ENCODE measurements around the gene CHRNE. TPM values are rescaled to one million over a fixed set of nuclear protein-coding genes. Genes with fewer than 3 reads are reported as not detected.
A peak's percentile ranks its signal among the peaks of the same experiment; 100 is the strongest.

Gene CHRNE
- total RNA-seq, 1 donor = 4.9 TPM

DNA sequence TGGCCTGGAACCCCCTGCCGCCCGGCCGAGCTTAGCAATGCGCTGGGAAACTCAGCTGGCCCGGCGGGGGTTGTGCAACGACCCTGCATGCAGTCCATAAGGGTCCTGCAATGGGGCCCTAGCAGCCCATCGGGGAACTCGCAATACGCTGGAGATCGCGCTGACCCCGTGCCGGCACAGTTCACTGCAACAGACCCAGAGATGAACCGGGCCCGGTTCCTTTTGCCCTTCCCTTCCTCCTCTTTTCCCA, 36.6 kb upstream of the CHRNE start:
- peak overlapping the region; percentile 94 for H3K4me3 ChIP-seq (ENCODE audit: low read depth, low read length)
- DNase-seq (ENCODE audit: low read depth) = no peak
- TF ChIP-seq, protein P1, sequence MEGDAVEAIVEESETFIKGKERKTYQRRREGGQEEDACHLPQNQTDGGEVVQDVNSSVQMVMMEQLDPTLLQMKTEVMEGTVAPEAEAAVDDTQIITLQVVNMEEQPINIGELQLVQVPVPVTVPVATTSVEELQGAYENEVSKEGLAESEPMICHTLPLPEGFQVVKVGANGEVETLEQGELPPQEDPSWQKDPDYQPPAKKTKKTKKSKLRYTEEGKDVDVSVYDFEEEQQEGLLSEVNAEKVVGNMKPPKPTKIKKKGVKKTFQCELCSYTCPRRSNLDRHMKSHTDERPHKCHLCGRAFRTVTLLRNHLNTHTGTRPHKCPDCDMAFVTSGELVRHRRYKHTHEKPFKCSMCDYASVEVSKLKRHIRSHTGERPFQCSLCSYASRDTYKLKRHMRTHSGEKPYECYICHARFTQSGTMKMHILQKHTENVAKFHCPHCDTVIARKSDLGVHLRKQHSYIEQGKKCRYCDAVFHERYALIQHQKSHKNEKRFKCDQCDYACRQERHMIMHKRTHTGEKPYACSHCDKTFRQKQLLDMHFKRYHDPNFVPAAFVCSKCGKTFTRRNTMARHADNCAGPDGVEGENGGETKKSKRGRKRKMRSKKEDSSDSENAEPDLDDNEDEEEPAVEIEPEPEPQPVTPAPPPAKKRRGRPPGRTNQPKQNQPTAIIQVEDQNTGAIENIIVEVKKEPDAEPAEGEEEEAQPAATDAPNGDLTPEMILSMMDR (IDR thresholded peaks at IDR 0.05; ENCODE audit: insufficient read depth, low read length) = no peak

DNA sequence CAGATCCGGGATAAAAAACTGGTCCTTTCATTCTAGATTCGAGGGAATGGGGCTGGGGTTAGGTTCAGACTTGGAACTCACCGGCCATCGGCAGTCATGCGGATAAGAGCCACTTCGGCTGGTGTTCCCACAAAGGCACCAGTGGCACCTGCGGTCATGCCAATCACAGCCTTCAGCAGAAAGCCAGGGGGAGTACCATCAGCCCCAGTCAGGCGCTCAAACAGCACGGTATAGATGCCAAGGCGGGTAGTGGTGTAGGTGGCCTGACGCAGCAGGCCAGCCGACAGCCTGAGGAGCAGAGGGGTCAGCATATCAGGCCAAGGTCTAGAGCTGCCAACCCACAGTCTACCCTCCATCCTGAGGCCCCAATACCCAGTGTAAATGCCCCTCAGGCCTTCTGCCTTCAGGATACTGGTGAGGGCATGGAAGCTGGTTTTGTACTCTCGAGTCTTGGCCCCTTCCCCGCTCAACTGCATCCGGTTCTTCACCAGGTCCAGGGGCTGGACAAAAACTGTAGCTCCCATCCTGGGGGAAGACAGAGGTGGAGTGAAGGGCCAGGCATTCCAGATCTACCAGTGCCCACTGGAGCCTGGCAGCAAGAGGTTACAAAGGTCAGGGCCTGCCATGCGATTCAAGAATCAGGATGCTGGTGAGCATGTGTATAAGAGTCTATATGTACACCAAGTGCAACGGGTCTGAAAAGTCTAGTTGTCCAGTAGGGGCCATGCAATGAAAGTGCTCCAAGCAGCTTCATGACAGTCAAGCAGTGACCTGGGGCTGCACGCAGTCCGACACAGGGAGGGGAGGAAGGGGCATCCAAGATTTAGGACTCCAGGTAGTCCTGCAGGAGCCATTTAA, 36.0 kb upstream of the CHRNE start:
- DNase-seq (ENCODE audit: low read depth) = no peak
- H3K4me3 ChIP-seq (ENCODE audit: low read depth, low read length) = peak overlapping the region; percentile 94
- TF ChIP-seq, protein P1 (IDR thresholded peaks at IDR 0.05; ENCODE audit: insufficient read depth, low read length) = no peak

DNA sequence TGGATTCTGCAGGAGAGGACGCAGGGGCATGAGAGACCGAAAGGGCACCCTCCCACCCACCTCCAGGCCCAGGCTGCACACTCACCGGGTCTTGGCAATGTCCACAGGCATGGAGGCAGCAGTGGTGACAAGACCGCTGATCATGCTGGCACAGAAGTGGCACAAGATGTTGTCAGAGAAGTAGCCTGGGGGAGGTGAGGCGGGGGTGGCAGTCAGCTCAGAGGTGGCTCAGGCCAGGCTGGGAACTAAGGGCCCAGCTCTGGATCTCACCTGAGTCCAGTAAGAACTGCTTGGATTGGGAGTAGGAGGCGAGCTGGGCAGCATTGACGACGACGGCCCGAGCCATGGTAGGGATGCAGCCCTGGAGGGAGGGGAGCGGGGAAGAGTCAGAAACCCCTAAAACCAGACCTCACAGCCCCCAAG, 35.2 kb upstream of the CHRNE start:
- TF ChIP-seq, protein P1 (IDR thresholded peaks at IDR 0.05; ENCODE audit: insufficient read depth, low read length) = no peak
- DNase-seq (ENCODE audit: low read depth) = no peak
- no peak overlapping the region for H3K4me3 ChIP-seq (ENCODE audit: low read depth, low read length)

DNA sequence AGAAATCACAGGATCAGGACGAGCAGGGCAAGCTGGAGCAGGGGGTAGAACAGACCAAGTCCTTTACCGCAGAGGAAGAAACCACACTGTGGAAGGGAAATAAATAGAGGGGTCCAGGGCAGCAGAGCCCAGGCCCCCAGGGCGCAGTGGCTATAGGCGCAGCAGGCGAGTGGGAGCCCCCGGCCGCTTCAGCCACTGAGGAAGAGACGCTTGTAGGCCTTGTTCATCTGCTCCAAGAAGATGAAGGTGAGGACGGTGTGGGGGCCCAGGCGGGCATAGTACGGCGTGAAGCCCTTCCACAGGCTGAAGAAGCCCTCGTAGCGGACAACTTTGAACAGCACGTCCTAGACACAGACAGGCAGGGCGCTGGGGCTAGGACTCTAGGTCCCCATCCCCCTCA, 34.7 kb upstream of the CHRNE start:
- no peak for DNase-seq (ENCODE audit: low read depth)
- H3K4me3 ChIP-seq (ENCODE audit: low read depth, low read length) = no peak overlapping the region
- TF ChIP-seq, protein P1 (IDR thresholded peaks at IDR 0.05; ENCODE audit: insufficient read depth, low read length) = no peak

DNA sequence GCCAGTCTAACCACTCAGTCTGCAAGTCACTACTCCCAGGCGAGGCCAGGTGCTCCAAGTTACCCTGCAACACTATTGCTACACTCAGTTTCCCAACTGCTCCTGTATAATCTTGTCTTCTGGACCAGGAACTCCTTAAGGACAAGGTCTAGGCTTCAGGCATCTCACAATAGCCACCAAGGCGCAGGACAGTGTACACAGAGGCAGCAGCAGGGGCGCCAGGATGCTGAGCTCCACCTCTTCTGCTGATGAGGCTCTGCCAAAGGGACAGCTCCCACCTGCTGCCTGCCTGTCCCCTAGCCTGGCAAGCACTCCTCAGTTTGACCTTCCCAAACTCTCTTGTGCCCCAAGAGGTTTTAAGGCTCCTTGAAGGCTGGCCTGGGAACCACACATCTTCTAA, 33.5 kb upstream of the CHRNE start:
- TF ChIP-seq, protein P1 (IDR thresholded peaks at IDR 0.05; ENCODE audit: insufficient read depth, low read length) = no peak
- H3K4me3 ChIP-seq (ENCODE audit: low read depth, low read length) = no peak overlapping the region
- no peak for DNase-seq (ENCODE audit: low read depth)

DNA sequence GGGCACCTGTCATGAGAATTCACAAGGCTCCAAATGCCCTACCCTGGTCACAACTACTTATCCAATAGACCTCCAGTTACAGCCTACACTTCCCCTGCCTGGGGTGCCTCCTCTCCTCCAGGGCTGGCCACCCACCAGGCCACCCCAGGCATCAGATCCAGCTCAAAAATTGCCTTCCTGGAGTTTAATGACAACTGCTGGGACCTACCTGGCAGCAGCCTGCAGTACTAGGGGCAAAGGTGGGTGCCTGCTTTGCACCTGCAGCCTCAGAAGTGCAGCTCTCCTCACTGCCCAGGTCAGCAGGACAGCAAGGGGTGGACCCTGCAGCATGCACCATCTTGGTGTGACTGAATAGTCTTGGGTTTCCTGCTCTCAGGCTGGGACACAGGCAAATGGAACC, 32.8 kb upstream of the CHRNE start:
- DNase-seq (ENCODE audit: low read depth) = no peak
- no peak overlapping the region for H3K4me3 ChIP-seq (ENCODE audit: low read depth, low read length)
- TF ChIP-seq, protein P1 (IDR thresholded peaks at IDR 0.05; ENCODE audit: insufficient read depth, low read length) = no peak

Measured in fibroblast of the aortic adventitia (primary cell).